ENCODE results near the gene MPP4.
"Not testable (repeated sequence)": the region's sequence is repeated elsewhere in the genome, so short reads cannot be mapped to it uniquely, and the experiment has no call there.

MPP4 gene

GRCh38 chr2:201671205-201671604 is 27.2 kb downstream of the MPP4 start:
- not testable (repeated sequence) for DNase-seq

- no peak for DNase-seq
Measured at GRCh38 chr2:201669865-201670264, 28.6 kb downstream of the MPP4 start.

GRCh38 chr2:201668402-201668910 is 30.0 kb downstream of the MPP4 start:
- DNase-seq, result no peak

GRCh38 chr2:201664334-201664733 is 34.1 kb downstream of the MPP4 start:
- no peak for DNase-seq

GRCh38 chr2:201661366-201661765 is 37.1 kb downstream of the MPP4 start:
- no peak for DNase-seq

GRCh38 chr2:201660293-201660895 is 38.0 kb downstream of the MPP4 start:
- DNase-seq, result no peak

GRCh38 chr2:201656740-201657139 is 41.7 kb downstream of the MPP4 start:
- DNase-seq, result no peak

GRCh38 chr2:201656102-201656501 is 42.3 kb downstream of the MPP4 start:
- DNase-seq, result no peak

- no peak for DNase-seq
Measured at GRCh38 chr2:201654616-201655384, 43.6 kb downstream of the MPP4 start.

GRCh38 chr2:201653221-201653620 is 45.2 kb downstream of the MPP4 start:
- no peak for DNase-seq

- DNase-seq, result no peak
Measured at GRCh38 chr2:201649442-201649841, 49.0 kb downstream of the MPP4 start.

- DNase-seq, result no peak
Measured at GRCh38 chr2:201647431-201647830, 51.0 kb downstream of the MPP4 start.

GRCh38 chr2:201644001-201644400 is 54.4 kb downstream of the MPP4 start:
- DNase-seq, result peak; percentile 43

GRCh38 chr2:201643216-201643890 is 55.1 kb downstream of the MPP4 start, which contains the start of gene TMEM237:
Gene TMEM237 (minus strand): TSS chr2:201643503. CDS start chr2:201643400, 103 bp downstream.
- peak; percentile 37 for DNase-seq

GRCh38 chr2:201642579-201643215 is 55.7 kb downstream of the MPP4 start:
- peak; percentile 84 for DNase-seq

GRCh38 chr2:201642086-201642578 is 56.3 kb downstream of the MPP4 start:
- peak; percentile 84 for DNase-seq

- DNase-seq, result no peak
Measured at GRCh38 chr2:201639205-201639604, 59.2 kb downstream of the MPP4 start.

GRCh38 chr2:201638326-201638725 is 60.1 kb downstream of the MPP4 start:
- DNase-seq, result no peak

- DNase-seq, result no peak
Measured at GRCh38 chr2:201633661-201634249, 64.7 kb downstream of the MPP4 start.

- no peak for DNase-seq
Measured at GRCh38 chr2:201631041-201631440, 67.4 kb downstream of the MPP4 start.

- no peak for DNase-seq
Measured at GRCh38 chr2:201630577-201630976, 67.9 kb downstream of the MPP4 start.

- no peak for DNase-seq
Measured at GRCh38 chr2:201628545-201628944, 69.9 kb downstream of the MPP4 start.
